ENCODE data around the gene FMR1NB.

Gene FMR1NB

GRCh38 chrX:148069759-148070503 lies 88.8 kb downstream of the FMR1NB start:
- no peak for DNase-seq (ENCODE audit: low read depth, low spot score)

- DNase-seq (ENCODE audit: low read depth, low spot score), result no peak
Observed at GRCh38 chrX:148070504-148070877, 89.4 kb downstream of the FMR1NB start.

Data from ELF-1 (cell line).